Esophagus squamous epithelium (tissue), 5 donors: ENCODE data around the gene DENND4C. TPM values are rescaled to one million over a fixed set of nuclear protein-coding genes. Genes with fewer than 3 reads are reported as not detected.

Source experiments
- DNase-seq: peaks from one replicate; lab custom pipeline; 2025; lab: John Stamatoyannopoulos, UW
- H3K27ac ChIP-seq, 4 donors: fragments of 200-600 bp; sonication (generic); one replicate each; pipeline ENCODE4 v1.5.1; 2016 to 2019; ENCODE audit warnings: mild to moderate bottlenecking in 1 of 4
- H3K27me3 ChIP-seq, 4 donors: fragments of 200-600 bp; sonication (generic); 1 replicate in 3 of 4; 2 replicates in 1 of 4; pipeline versions ENCODE4 v1.5.1 to v1.6.0; 2017 to 2021; ENCODE audit warnings: antibody characterized with exemption in 1 of 4
- H3K36me3 ChIP-seq, 3 donors: fragments of 200-600 bp; sonication (generic); one replicate each; pipeline ENCODE4 v1.5.1; 2016 to 2019
- H3K4me1 ChIP-seq, 3 donors: fragments of 200-600 bp; sonication (generic); one replicate each; pipeline ENCODE4 v1.5.1; 2017 to 2019
- H3K4me3 ChIP-seq, 4 donors: fragments of 200-600 bp; sonication (generic); 1 replicate in 3 of 4; 2 replicates in 1 of 4; pipeline ENCODE4 v1.5.1; 2016 to 2019; ENCODE audit warnings: mild to moderate bottlenecking in 2 of 4, moderate library complexity in 1 of 4
- H3K9me3 ChIP-seq, 3 donors: fragments of 200-600 bp; sonication (generic); one replicate each; pipeline ENCODE4 v1.5.1; 2016 to 2019
- POLR2A ChIP-seq, 4 donors: fragments of 450-650 bp; IDR thresholded peaks; one replicate each; pipeline ENCODE4 v1.6.1; 2017; ENCODE audit warnings: antibody characterized with exemption in 4 of 4, mild to moderate bottlenecking in 4 of 4, moderate library complexity in 3 of 4
- WGBS, 2 donors: methylation state at CpG; one replicate each; pipeline ENCODE4 v1.1.5; 2018; 5-methylcytosine and 5-hydroxymethylcytosine counted together
- intact Hi-C: fragments of 100-400 bp; cut with DNase I; formaldehyde crosslinking; loops from one replicate; pipeline ENCODE4 v1.15.0; 2022
- total RNA-seq, 4 donors: library from RNA; depleted of rRNA; stranded (reverse); fragments of >200 nt; gene quantifications; one replicate each; pipeline ENCODE4 v1.1.0, GENCODE V29; 2016
- TF ChIP-seq, protein P1 (sequence below), 6 experiments: fragments of 450-650 bp in 4 of 6; fragments of 200-600 bp in 2 of 6; sonication (generic) in 2 of 6; IDR thresholded peaks; one replicate each; pipeline ENCODE4 v1.5.1; 2016 to 2019; ENCODE audit warnings: antibody characterized with exemption in 6 of 6, mild to moderate bottlenecking in 4 of 6, moderate library complexity in 4 of 6
- donor health status: DM: yes; HTN: yes; CAD: no.

Gene DENND4C
- total RNA-seq, 4 donors from 2014 or later: 32.7 to 65.8 (median 50.7) TPM

DNA sequence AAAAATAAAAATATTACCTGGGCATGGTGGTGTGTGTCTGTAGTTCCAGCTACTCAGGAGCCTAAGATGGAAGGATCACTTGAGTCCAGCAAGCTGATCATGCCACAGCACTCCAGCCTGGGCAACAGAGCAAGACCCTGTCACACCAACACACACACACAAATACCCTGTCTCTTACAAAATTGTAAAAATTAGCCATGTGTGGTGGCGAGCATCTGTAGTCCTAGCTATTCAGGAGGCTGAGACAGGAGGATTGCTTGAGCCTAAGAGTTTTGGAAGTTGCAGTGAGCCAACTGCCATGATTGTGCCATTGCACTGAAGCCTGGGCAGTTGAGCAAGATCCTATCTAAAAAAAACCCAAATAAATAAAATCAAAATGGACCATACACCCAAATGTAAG lies 32.1 kb upstream of the DENND4C start:
- no peaks in the 10 kb centered on the region for H3K9me3 ChIP-seq
- intact Hi-C loops: no loop called here
- no peaks in the 10 kb centered on the region for H3K36me3 ChIP-seq
- DNase-seq: no peak
- H3K4me1 ChIP-seq: peaks cover 0 to 11% (median 0%) of the 10 kb centered on the region in 3 donors
- no peak overlapping the region for H3K4me3 ChIP-seq
- TF ChIP-seq, protein P1, sequence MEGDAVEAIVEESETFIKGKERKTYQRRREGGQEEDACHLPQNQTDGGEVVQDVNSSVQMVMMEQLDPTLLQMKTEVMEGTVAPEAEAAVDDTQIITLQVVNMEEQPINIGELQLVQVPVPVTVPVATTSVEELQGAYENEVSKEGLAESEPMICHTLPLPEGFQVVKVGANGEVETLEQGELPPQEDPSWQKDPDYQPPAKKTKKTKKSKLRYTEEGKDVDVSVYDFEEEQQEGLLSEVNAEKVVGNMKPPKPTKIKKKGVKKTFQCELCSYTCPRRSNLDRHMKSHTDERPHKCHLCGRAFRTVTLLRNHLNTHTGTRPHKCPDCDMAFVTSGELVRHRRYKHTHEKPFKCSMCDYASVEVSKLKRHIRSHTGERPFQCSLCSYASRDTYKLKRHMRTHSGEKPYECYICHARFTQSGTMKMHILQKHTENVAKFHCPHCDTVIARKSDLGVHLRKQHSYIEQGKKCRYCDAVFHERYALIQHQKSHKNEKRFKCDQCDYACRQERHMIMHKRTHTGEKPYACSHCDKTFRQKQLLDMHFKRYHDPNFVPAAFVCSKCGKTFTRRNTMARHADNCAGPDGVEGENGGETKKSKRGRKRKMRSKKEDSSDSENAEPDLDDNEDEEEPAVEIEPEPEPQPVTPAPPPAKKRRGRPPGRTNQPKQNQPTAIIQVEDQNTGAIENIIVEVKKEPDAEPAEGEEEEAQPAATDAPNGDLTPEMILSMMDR (IDR thresholded peaks at IDR 0.05): no peak
- TF ChIP-seq POLR2A (IDR thresholded peaks at IDR 0.05): no peak
- WGBS, 2 donors: 92 to 100% methylated on average over 1 of the region's 1 CpG
- no peaks in the 10 kb centered on the region for H3K27me3 ChIP-seq
- no peak overlapping the region for H3K27ac ChIP-seq

DNA sequence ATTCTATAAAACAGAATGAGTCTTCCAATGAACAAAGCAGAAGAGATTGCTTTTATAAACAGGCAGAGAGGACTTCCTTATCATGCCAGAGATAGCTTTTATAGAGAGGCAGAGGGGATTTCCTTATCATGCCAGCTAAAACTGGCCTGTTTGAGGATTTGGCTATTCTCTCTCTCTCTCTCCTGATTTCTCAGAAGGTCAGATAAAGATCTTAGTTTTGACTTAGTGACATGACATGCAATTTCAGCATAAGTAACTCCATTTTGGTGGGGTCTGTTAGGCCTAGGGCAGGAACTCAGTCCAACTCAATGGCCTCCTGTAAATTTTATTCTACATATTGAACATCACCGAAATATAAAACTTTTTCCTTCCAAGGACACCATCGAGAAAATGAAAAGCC lies 31.5 kb upstream of the DENND4C start:
- TF ChIP-seq POLR2A (IDR thresholded peaks at IDR 0.05): no peak
- TF ChIP-seq, protein P1 (IDR thresholded peaks at IDR 0.05): no peak
- no peak for DNase-seq
- Histone ChIP-seq H3K9me3 (no peaks in the 10 kb centered on the region), H3K4me1 (peaks cover 0 to 11% (median 0%) of the 10 kb centered on the region in 3 donors), H3K27ac (no peak overlapping the region), H3K27me3 (no peaks in the 10 kb centered on the region), H3K36me3 (no peaks in the 10 kb centered on the region), H3K4me3 (no peak overlapping the region)
- WGBS, 2 donors: 89 to 93% methylated on average over 2 of the region's 2 CpGs
- intact Hi-C loops: no loop called here

- Histone ChIP-seq H3K4me1 (peaks cover 0 to 16% (median 0%) of the 10 kb centered on the region in 3 donors), H3K4me3 (no peak overlapping the region), H3K27ac (no peak overlapping the region), H3K36me3 (no peaks in the 10 kb centered on the region), H3K27me3 (no peaks in the 10 kb centered on the region), H3K9me3 (no peaks in the 10 kb centered on the region)
- intact Hi-C loops: no loop called here
- DNase-seq: no peak
- TF ChIP-seq POLR2A (IDR thresholded peaks at IDR 0.05): no peak
- TF ChIP-seq, protein P1 (IDR thresholded peaks at IDR 0.05): no peak
- WGBS, 2 donors: 61 to 70% methylated on average over 7 of the region's 8 CpGs
Observed at GRCh38 chr9:19200229-19200628, 30.3 kb upstream of the DENND4C start.

DNA sequence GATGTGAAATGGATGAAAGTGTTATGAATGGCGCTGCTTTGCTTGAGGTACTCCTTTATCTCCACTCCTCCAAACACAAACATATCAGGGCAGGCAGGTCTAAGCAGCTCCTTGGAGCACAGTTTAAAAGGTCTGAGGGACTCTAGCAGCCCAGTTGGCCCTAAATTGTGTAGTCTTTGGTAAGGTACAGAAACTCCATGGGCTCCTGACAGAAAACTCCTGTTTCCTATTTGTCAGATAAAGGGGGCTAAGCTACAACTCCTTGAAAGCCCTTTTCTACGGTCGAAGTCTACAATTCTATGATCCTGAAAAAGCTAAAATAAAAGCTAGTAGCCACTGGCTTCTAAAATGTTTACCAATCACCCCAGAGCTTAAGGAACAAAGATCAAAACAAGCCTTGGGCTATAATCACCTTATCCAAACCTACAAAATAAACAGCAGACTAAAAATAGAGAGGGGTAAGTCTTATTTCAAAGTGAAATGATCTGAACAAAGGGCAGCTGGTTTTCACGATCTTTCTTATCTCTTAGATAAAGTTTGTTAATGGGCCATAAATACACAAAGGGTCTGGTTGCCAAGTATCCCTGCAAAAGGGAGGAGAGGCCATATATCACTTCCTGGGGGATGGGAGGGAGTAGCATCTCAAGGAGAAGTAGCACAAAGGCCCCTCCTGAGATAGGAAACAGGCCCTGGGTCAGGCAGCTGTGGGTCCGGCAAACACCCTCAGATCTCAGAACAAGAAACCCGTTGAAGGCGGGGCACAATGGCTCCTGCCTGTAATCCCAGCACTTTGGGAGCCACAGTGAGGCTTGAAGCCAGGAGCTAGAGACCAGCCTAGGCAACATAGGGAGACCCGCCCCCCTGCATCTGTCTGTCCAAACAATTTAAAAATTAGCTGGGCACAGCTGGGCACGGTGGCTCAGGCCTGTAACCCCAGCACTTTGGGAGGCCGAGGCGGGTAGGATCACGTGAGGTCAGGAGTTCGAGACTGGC lies 28.3 kb upstream of the DENND4C start:
- no peak for DNase-seq
- H3K27ac ChIP-seq: no peak overlapping the region
- intact Hi-C loops: no loop called here

More for the DNA sequence above, 28.3 kb upstream of the DENND4C start:
- Histone ChIP-seq H3K9me3 (no peaks in the 10 kb centered on the region), H3K27me3 (no peaks in the 10 kb centered on the region), H3K4me1 (peaks cover 0 to 22% (median 0%) of the 10 kb centered on the region in 3 donors), H3K36me3 (no peaks in the 10 kb centered on the region), H3K4me3 (no peak overlapping the region)
- TF ChIP-seq POLR2A (IDR thresholded peaks at IDR 0.05): no peak
- TF ChIP-seq, protein P1 (IDR thresholded peaks at IDR 0.05): no peak
- 67 to 72% methylated on average over 10 to 13 of the region's 13 CpGs for WGBS, 2 donors
